Measurements from ENCODE around the gene RMDN3. TPM values are rescaled to one million over a fixed set of nuclear protein-coding genes. Genes with fewer than 3 reads are reported as not detected.

The RMDN3 gene
- total and polyA plus RNA-seq, 2 of the 13 experiments (the other 11 are each of a cell fraction or from before 2014, with no cell fraction given): 16.8 to 19.5 TPM

GRCh38 chr15:40763801-40764628 is 9.0 kb upstream of the RMDN3 start, which contains the start of gene GCHFR (continued):
- TF ChIP-seq ZNF281 (CRISPR knock-in tag; IDR thresholded peaks at IDR 0.05; ENCODE audit: borderline replicate concordance): no peak
- TF ChIP-seq ZC3H4 (CRISPR knock-in tag; IDR thresholded peaks at IDR 0.05; ENCODE audit: borderline replicate concordance): no peak
- TF ChIP-seq ZBTB1 (CRISPR knock-in tag; IDR thresholded peaks at IDR 0.05; ENCODE audit: borderline replicate concordance): peak; percentile 87; the same call in 1 of the 2 replicates
- TF ChIP-seq FLYWCH1 (CRISPR knock-in tag; IDR thresholded peaks at IDR 0.05): no peak
- peak; percentile 90 for TF ChIP-seq ZBTB2 (CRISPR knock-in tag; IDR thresholded peaks at IDR 0.05; ENCODE audit: low read depth)
- TF ChIP-seq NKX3-1 (CRISPR knock-in tag; IDR thresholded peaks at IDR 0.05): peak; percentile 11; the same call in 1 of the 2 replicates
- TF ChIP-seq ARID3A (IDR thresholded peaks at IDR 0.05; ENCODE audit: low read depth, low read length): no peak
- peak; percentile 94 for TF ChIP-seq AGO2 (optimal IDR thresholded peaks at IDR 0.05; ENCODE audit: low read depth, low read length)
- no peak for TF ChIP-seq BCLAF1 (IDR thresholded peaks at IDR 0.05)
- TF ChIP-seq NR2F1 (CRISPR knock-in tag; IDR thresholded peaks at IDR 0.05): 0 out of 4 replicates have a peak, but pooled peaks of 1 of the 2 experiments have one; percentile 3
- TF ChIP-seq PBX3 (CRISPR knock-in tag; IDR thresholded peaks at IDR 0.05; ENCODE audit: borderline replicate concordance): no peak
- TF ChIP-seq SKIL (CRISPR knock-in tag; IDR thresholded peaks at IDR 0.05; ENCODE audit: borderline replicate concordance): peak; percentile 57; the same call in 1 of the 2 replicates
- TF ChIP-seq MTA3 (CRISPR knock-in tag; IDR thresholded peaks at IDR 0.05): 0 out of 2 replicates have a peak, but pooled peaks have one; percentile 51
- TF ChIP-seq PHF5A (CRISPR knock-in tag; IDR thresholded peaks at IDR 0.05; ENCODE audit: low read depth, unreplicated experiment): no peak
- TF ChIP-seq THAP11 (CRISPR knock-in tag; IDR thresholded peaks at IDR 0.05): no peak

All from HepG2 (cell line).